Measurements from ENCODE around the gene RPL23.
A peak's percentile ranks its signal among the peaks of the same experiment; 100 is the strongest.

DNA sequence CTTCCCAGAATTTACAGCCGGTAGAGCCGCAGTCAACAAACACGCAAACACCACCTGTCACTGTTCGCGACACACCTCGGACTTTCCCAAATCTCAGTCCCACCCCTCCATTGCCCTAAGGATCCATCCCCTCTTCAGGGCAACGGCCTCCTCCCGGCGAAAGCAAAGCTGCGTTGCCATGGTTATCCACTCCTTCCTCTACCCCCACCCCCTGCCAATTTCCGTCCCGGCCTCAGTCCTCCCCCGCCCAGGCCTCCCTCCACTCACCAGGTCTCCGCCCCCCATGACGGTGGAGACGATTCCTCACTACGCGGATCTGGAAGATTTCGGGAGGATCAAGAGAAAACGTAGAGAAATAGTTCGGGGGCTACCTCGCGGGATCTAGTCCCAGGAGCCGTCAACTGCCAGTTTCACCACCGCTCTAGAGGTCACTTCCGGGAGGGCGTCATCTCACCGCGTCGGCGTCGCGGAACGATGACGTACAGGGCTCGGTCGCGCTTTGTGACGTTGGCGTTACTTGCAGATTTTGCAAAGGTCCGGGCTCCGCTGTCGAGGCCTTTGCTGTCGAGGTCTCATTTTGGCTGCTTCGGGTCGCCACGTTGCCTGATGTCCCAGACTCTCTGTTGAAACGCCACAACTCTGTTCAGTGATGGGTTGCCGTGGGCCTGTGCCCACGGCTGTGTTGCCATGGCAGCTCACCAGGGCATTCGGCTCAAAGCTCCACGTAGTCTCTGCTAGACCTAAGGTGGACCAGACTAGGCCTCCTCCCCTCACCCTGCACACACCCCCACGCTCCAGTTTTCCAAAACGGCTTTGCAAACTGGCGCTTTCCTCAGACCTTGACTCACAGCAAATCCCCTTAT lies 28.4 kb downstream of the RPL23 start, which contains the start of gene CWC25:
- TF ChIP-seq KDM1A (IDR thresholded peaks at IDR 0.05; ENCODE audit: borderline replicate concordance) (no peak), FOXK2 (IDR thresholded peaks at IDR 0.05) (peak; percentile 56; the same call in 1 of the 2 replicates), MXI1 (IDR thresholded peaks at IDR 0.05; ENCODE audit: low read depth, low read length) (peak; percentile 72), HCFC1 (IDR thresholded peaks at IDR 0.05; ENCODE audit: low read length) (peak; percentile 97), POLR2A (IDR thresholded peaks at IDR 0.05; ENCODE audit: low read depth, low read length) (peak; percentile 97), CEBPB (IDR thresholded peaks at IDR 0.05; ENCODE audit: borderline replicate concordance in 1 of 2, low read depth in 2 of 2, low read length in 2 of 2) (0 out of 4 replicates have a peak, but pooled peaks of 1 of the 2 experiments have one; percentile 3), BRCA1 (IDR thresholded peaks at IDR 0.05; ENCODE audit: low read depth, low read length) (peak; percentile 48)
- TF ChIP-seq, protein P1, sequence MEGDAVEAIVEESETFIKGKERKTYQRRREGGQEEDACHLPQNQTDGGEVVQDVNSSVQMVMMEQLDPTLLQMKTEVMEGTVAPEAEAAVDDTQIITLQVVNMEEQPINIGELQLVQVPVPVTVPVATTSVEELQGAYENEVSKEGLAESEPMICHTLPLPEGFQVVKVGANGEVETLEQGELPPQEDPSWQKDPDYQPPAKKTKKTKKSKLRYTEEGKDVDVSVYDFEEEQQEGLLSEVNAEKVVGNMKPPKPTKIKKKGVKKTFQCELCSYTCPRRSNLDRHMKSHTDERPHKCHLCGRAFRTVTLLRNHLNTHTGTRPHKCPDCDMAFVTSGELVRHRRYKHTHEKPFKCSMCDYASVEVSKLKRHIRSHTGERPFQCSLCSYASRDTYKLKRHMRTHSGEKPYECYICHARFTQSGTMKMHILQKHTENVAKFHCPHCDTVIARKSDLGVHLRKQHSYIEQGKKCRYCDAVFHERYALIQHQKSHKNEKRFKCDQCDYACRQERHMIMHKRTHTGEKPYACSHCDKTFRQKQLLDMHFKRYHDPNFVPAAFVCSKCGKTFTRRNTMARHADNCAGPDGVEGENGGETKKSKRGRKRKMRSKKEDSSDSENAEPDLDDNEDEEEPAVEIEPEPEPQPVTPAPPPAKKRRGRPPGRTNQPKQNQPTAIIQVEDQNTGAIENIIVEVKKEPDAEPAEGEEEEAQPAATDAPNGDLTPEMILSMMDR (IDR thresholded peaks at IDR 0.05 in 2 of 3, conservative IDR thresholded peaks at IDR 0.05 in 1 of 3; ENCODE audit: control insufficient read depth in 2 of 3, extremely low read depth in 1 of 3, insufficient read depth in 1 of 3, low read depth in 3 of 3, low read length in 3 of 3), result no peak
- TF ChIP-seq, protein P2, sequence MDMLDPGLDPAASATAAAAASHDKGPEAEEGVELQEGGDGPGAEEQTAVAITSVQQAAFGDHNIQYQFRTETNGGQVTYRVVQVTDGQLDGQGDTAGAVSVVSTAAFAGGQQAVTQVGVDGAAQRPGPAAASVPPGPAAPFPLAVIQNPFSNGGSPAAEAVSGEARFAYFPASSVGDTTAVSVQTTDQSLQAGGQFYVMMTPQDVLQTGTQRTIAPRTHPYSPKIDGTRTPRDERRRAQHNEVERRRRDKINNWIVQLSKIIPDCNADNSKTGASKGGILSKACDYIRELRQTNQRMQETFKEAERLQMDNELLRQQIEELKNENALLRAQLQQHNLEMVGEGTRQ (IDR thresholded peaks at IDR 0.05; ENCODE audit: borderline replicate concordance, low read depth, low read length), result no peak

Data from GM12878 (cell line).